GM18502 (cell line): ENCODE measurements around the gene SMARCE1.

Source experiments
- ATAC-seq: cut with Tn5 transposase; IDR thresholded peaks from one replicate; pipeline ENCODE4 v1.9.1; 2021; ENCODE audit warnings: mild to moderate bottlenecking; ENCODE audit not compliant: unreplicated experiment, poor library complexity

Gene SMARCE1

DNA sequence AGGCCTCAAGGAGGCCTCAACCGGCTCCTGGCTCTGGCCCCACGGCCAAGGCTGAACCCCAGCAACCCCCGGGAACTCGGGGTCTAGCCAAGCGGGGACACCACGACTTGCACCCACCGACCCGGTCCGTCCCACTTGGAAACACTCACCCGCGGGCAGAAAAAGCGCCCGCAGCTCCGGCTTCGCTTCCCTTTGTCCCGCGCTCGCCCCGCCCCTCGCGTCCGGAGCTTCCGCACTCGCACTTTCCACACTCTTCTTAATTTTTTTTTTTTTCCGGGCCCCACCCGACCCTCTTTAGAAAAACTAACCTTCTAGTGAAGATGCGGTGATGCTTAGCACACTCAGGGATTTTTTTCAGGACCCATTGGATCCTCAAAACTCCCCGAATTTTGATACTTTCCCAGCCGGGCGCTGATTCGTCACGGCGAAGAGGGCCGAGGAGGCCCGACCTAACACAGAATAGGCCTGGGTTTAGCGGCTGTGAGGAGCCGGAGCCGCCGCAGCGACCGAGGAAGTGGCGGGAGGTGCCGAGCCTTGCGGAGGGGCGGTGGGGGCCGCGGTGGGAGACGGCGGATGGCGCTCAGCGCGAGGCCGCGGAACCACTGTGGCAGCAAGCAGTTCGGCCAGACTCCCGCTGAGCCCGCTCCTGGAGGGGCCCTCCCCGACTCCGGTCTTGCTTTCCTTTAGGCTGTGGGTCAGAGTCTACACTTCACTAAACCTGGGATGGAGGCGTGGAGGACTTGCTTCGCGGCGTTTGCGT, at the start of gene SMARCE1:
Gene SMARCE1 (minus strand): TSS at position 195 of the 760 bp plus-strand sequence. CDS start 2,016 bp downstream, outside the sequence.
- peak; percentile 65 for ATAC-seq

DNA sequence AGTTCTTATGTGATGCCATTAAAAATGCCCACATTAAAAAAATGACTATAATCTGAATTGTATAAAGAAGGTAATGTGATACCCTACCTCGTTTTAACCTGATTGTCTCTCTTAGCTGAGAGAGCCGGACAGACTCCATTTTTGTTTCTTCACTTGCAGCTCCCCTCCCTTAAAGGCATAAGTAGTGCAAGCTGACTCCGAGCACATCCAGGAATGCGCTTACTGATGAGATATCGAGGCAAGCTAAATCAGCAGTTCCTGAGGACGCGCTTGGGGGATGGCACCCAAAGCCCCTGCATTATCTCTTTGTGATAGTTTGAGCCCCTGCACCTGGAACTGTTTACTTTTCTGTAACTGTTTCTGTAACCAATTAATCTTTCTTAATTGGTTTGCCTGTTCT, 49.7 kb upstream of the SMARCE1 start:
- ATAC-seq, result no peak

DNA sequence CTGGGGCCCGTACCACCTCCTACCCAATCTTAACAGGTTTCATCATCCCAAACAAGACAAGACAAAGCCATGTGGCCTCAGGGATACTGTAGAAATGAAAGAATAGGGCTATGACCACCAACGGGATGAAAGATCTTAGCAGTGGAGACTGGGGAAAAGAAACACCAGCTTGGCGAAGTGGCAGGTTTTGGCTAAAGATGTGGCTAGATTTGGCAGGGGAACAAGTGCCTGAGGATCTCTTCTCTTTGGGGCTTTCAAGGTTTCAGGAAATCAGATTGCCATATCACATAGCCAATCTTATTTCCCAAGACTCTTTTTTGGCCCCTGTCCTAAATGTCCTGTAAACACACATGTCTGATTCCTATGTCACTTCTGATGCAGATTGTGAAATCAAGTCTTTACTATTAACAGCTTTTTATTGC, 49.0 kb upstream of the SMARCE1 start:
- ATAC-seq, result no peak

DNA sequence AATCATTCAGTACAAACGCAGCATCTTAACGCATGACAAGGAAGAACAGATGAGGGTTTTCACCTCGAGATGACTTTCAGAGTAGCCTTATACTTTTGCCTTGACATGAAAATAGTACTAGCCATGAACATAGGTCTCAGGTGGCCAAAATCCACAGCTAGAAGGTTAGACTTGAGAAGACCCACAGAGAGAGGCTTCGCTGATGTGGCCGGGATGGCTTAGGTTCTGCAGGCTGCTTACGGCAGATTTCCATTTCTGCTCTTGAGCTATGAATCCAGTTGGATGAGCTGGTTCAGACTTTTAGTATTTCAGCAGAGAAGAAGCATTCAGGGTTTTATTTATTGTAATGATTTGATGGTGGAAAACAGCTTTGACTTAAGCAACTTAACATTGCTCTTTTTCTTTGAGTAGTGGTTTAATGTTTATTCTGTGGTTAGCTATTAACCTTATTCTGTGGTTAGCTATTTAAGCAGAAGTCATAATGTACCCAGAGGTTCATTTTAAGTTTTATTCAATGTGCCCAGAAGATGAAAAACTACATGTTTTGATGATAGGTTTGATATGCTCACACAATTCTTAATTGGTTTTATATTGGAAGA, 48.4 kb upstream of the SMARCE1 start:
- ATAC-seq, result no peak

DNA sequence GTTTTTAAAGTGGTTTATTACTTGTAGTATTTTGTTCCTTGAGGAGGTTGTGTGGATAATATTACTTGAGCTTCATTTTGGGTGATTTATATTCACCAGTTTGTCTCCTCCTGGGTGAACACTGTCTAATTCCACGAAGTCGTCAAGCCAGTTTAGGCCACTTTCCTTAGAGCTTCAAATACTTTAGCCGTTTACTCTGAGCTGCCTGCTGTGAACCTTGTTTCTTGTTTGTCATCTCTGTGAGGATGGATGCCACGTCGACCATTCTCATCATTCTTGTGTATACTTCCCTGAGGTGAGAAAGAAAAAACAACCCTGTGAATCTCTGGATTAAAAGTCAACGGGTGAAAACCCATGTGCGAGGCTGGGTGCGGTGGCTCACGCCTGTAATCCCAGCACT, 47.0 kb upstream of the SMARCE1 start:
- ATAC-seq, result no peak

DNA sequence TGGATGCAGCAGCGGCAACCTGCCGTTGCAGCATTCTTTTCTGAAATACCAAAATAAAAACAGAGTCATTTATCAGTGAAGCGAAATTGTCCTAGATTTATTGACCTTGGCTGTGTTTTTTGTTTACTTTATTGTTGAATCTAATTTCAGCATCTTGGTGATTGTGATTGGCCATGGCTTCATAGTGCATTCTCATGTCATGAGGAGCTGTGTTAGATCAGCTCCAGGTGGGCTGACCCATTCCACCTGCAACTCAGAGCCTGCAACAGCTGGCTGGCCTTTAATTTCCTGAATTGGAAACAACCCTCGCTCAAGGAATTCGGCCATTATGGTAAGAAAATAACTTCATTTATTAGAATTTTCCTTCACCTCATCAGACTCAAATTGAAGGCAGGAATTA, 39.5 kb upstream of the SMARCE1 start:
- ATAC-seq, result no peak

DNA sequence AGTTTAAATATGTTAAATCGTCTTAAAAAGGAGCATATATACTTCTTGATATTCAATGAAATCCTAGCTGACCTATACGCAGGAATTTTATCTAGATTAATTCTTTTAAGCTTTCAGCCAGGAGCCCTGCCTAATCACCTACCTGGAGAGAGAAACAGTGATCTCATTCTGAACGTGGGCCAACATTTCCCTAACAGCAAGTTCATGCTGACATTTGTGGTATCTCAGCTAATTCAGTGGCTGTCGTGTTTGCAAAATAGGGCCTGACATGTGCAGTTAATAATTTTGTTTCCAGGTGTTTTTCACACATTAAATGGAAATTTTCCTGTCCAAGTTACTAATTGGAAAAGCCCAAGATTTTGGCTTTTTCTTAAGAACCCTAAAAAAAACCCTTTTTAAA, 38.6 kb upstream of the SMARCE1 start:
- ATAC-seq, result no peak

DNA sequence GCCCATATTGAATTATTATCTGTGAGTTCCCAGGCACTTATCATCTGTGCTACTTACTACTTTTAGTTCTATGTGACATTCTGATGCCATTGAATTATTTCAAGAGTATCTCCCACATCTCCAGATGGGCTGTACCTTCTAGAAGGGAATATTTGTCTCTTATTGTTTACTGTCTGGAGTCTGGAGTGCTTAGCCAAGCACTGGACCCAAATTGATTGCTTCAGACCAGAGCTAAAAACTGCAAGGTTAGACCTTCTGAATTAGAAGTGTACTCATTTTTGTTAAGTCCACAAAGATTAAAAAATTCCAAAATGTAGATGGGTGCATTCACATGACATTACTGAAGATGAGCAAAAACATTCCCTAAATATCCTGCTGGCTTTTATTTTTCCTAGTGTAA, 33.4 kb upstream of the SMARCE1 start:
- ATAC-seq, result no peak

DNA sequence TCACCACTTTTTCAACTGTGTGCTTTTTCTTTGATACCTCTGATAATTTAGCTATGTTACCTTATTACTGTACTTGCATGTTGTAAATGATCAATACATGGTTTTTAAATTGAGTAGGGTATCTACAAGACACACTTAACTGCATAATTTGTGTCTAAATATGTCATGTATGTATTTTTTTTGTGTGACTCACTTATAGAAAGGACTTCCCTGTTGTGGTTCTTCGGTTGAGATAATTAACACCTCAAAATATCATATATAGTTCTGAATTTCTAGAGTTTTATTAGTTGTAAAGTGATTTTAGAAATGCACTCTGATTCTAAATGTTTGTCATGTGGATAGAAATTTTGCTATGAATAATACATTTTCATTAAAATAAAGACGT, 31.9 kb upstream of the SMARCE1 start:
- ATAC-seq, result no peak

DNA sequence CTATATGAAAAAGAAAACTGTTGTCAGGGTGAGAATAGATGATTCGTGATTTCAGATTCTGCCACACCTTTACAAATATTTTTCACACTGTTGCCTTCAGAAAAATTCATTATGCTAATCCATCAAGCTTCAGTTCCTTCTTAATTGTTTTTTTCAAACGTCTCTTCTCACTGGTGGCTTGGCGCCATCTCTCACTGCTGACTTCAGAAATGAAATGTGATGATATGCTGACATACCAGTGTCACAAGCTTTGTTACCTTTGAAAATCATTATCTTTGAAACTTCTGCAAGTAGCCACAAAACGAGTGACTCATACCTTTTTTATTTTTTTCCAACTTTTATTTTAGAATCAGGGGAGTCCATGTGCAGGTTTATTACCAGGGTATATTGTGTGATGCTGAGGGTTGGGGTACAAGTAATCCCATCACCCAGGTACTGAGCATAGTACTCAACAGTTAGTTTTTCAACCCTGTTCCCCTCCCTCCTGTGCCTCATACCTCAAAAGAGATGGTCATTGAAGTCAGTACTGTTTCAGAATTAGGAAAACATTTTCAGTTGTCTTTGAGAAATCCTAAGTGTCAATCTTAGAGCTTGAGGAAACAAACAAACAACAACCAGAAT, 31.4 kb upstream of the SMARCE1 start:
- ATAC-seq, result no peak

DNA sequence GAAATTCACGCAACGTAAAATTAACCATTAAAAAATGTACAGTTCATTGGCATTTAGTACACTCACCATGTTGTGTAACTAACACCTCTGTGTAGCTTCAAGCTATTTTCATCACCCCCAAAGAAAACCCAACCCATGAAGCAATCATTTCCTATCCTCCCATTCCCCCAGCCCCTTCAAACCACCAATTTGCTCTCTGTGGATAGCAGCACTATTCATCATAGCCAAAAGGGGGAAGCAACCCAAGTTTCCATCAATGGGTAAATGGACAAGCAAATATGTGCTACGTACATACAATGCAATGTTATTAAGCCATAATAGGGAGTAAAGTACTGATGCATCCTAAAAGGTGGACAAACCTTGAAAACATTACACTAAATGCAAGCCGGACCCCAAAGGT, 28.3 kb upstream of the SMARCE1 start:
- ATAC-seq, result no peak

DNA sequence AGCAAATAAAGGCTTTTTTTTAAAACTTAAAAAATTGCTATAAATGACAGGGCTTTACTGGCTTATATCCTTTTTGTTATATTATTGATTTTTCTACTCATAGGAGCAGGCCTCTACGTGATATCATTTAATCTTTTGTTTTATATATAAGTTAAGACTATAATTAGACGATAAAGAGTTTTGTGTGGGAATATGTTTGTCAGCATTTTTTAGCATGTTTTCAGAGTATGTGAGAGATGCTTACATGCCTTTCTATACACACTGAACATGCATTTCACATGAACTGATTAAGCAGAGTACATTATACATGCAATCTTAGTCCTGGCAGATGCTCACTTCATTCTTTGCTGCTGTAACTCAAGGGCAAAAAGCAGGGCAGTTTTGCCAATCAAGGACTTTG, 25.0 kb upstream of the SMARCE1 start:
- no peak for ATAC-seq

DNA sequence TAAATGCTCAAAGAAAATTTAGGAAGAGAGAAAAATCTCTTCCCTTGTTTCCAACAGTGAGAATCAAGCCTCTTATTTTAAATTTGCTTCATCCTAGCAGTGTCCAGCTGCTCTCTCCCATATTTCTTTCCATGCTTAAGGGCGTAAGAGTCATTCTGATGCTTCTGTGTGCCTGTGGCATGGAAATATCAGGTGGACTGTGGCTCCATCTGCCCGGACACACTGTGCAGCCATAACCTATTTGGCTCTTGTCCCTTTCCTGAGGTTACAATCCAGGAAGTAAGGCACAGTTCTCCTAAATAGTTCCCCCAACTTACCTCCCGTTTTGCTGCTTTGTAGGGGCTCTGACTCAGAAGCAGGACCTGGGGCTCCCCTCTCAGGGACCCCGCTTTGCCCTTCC, 23.7 kb upstream of the SMARCE1 start:
- no peak for ATAC-seq

DNA sequence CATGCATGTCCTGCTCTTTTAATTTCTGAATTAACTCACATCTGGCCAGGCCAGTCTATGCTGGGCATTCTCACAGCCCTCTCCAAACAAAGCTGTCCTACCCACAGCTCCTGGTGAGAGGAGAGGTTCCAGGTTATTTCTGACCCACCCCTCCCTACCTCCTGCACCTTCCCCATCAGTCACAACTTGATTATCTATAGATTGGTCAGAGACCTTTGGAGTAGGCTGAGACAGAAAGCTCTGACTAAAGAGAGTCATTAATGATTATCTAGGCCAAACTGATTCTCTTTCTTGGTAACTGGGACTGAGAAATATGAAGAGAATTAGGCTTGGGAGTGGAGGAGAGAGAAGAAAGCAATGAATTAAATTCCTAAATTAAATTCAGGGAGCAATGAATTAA, 18.7 kb upstream of the SMARCE1 start:
- no peak for ATAC-seq

DNA sequence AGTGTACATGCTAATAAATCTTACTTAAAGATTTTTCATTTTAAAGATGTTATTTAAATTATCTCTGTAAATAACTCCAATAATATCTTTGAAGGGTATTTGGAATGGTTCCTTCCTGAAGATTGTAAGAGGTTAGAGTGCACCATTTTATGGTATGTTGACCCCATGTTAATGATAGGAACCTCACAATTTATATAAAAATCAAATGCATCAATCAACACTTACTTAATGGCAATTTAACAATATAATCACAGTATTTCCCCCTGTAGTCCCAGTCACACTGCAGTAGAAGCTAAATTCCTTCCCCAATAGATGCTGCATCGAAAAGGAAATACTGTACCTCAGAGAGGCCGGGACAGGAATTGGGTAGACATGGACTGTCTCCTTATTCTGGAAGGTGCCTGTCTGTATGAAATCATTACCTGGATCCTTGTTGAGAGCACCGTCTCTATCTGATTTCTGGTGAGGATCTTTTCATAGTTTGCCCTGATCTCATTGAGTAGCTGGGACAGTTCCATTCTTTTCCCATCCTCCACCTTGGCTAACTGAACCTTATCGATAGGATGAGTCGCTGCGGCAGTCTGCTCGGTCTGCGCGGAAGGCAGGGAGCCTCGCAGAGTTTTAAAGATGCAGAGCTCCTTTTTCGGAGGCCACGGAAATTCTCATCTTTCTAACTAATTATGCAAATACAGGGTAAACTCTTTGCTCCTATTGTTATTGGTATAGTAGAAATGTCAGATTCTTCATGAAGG, 17.1 kb upstream of the SMARCE1 start, which contains the start of gene KRT222:
Gene KRT222 (minus strand): TSS at position 596 of the 752 bp plus-strand sequence. CDS start 78 bp downstream, at position 518.
- ATAC-seq, result no peak

DNA sequence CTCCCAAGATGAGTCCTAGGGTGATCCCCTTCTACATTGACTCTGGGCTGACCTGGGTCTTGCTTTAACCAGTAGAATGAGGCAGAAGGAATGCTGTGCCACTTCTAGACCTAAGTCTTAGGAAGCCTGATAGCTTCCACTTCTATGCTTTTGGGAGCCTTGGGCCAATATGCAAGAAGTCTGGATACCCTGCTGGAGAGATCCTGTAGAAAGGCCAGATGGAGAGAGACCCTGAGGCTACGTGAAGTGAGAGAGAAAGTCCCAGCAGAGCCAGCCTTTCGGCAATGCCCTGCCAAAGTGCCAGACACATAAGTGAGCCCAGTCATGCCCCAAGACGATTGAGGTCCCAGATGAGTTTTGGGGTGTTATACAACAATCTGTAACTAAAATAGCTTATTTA, 15.6 kb upstream of the SMARCE1 start:
- ATAC-seq, result no peak

DNA sequence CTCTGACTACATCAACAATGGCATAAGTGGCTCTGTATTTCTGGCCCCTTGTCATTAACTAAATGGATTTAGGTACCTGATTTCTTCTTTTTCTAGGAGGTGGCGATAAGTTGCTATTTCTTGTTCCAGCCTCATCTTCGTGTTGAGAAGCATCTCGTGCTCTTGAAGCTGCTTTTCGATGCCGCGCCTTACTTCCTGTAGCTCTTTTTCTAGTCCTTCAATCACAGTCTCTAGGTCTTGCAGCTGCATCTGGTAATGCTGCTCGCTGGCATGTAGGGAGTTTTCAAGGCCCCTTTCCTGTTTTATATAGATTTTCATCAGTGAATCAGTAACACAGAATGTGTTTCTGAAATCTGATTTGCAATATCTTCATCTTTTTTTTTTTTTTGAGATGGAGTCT, 12.3 kb upstream of the SMARCE1 start:
- no peak for ATAC-seq

DNA sequence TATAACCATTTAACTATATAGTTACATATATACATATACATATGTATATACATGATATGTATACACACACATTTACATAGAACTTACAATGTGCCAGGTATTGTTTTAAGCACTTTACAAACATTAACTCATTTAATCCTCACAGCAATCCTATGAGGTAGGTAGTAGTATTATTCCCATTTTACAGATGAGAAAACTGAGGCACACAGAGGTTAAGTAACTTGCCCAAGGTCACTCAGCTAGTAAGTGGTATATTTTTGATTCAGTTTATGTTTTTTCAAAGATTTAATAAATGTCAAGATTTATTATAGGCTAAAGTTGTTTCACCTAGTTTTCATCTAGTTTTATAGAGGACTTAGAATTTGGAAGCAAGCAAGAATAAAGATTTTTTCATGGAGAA, 10.8 kb upstream of the SMARCE1 start:
- ATAC-seq, result no peak

DNA sequence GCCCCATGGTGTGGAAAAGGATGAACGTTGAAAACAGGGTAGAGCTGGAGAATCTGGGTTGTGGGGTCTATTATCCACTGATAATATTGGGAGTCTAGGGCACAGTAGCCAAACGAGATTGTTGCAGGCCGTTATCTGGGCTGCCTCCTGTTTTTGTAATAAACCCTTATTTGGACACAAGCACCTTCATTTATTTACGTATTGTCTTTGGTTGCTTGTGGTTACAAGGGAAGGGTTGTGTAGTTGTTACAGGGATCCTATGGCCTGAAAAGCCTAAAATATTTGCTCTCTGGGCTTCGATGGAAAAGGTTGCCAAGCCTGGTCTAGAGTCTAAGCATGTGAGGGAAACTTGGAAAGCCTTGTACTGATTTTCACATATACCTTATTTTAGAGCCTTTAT, 4.3 kb upstream of the SMARCE1 start:
- ATAC-seq, result no peak

DNA sequence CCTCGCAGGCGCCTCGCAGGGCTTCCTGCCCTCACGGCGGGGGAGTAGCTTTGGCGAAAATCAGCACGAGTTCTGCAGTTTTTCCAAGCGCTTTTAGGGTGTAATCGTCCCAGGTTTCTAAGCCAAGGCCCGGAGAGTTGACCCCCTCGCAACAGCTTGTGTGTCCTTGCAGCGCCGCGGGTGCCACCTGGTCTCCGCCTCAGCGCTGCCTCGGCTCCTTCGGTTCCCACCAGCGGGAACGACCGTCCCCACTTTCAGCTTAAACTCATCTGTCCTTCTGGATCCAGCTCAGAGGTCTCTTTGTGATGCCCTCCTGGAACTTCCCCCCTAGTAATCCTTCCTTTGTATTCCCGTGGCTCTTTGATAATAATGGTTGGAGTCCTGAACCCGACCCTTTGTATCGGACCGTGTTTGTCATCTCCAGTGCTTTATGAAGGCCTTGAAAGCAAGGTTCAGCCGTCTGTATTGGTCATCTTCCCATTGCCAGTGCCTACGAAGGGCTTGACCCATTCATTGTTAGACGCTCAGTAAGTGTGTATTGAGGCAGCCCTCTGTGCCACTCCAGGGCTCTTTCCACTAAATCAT, 858 bp upstream of the SMARCE1 start:
- ATAC-seq, result peak; percentile 35
